Right atrium auricular region (tissue), 2 donors: ENCODE results near the gene PPP2R2C. TPM values are rescaled to one million over a fixed set of nuclear protein-coding genes. Genes with fewer than 3 reads are reported as not detected.

Experiments used
- DNase-seq: peaks from one replicate; pipeline ENCODE4 v3.0.0-alpha.2; 2019; ENCODE audit warnings: low spot score
- H3K27ac ChIP-seq, 2 donors: fragments of 200-600 bp; sonication (generic); 1 replicate in 1 of 2; 2 replicates in 1 of 2; pipeline ENCODE4 v1.5.1; 2016 to 2019
- H3K27me3 ChIP-seq, 2 donors: fragments of 200-600 bp; sonication (generic); one replicate each; pipeline versions ENCODE4 v1.5.1 to v1.6.0; 2017 to 2019
- H3K36me3 ChIP-seq: fragments of 200-600 bp; sonication (generic); one replicate; pipeline ENCODE4 v1.5.1; 2016
- H3K4me1 ChIP-seq, 2 donors: fragments of 200-600 bp; sonication (generic); one replicate each; pipeline versions ENCODE4 v1.5.1 to v1.6.0; 2017 to 2019
- H3K4me3 ChIP-seq, 2 donors: fragments of 200-600 bp; sonication (generic); 1 replicate in 1 of 2; 2 replicates in 1 of 2; pipeline ENCODE4 v1.5.1; 2017 to 2019; ENCODE audit warnings: mild to moderate bottlenecking in 1 of 2, moderate library complexity in 1 of 2
- H3K9me3 ChIP-seq, 2 donors: fragments of 200-600 bp; sonication (generic); one replicate each; pipeline ENCODE4 v1.5.1; 2019
- total RNA-seq, 2 donors: library from RNA; depleted of rRNA; stranded (reverse); fragments of >200 nt; gene quantifications; one replicate each; pipeline ENCODE4 v1.1.0, GENCODE V29; 2016
- TF ChIP-seq, protein P1 (sequence below), 2 donors: fragments of 200-600 bp; sonication (generic); IDR thresholded peaks; one replicate each; pipeline ENCODE4 v1.5.1; 2019; ENCODE audit warnings: antibody characterized with exemption in 2 of 2

The PPP2R2C gene
- total RNA-seq, 2 donors from 2014 or later = 4.6 to 5.7 TPM

- TF ChIP-seq, protein P1, sequence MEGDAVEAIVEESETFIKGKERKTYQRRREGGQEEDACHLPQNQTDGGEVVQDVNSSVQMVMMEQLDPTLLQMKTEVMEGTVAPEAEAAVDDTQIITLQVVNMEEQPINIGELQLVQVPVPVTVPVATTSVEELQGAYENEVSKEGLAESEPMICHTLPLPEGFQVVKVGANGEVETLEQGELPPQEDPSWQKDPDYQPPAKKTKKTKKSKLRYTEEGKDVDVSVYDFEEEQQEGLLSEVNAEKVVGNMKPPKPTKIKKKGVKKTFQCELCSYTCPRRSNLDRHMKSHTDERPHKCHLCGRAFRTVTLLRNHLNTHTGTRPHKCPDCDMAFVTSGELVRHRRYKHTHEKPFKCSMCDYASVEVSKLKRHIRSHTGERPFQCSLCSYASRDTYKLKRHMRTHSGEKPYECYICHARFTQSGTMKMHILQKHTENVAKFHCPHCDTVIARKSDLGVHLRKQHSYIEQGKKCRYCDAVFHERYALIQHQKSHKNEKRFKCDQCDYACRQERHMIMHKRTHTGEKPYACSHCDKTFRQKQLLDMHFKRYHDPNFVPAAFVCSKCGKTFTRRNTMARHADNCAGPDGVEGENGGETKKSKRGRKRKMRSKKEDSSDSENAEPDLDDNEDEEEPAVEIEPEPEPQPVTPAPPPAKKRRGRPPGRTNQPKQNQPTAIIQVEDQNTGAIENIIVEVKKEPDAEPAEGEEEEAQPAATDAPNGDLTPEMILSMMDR (IDR thresholded peaks at IDR 0.05) = no peak
- H3K36me3 ChIP-seq = no peaks in the 10 kb centered on the region
- H3K4me3 ChIP-seq = no peak overlapping the region
- H3K27me3 ChIP-seq = no peaks in the 10 kb centered on the region
- no peaks in the 10 kb centered on the region for H3K9me3 ChIP-seq
- DNase-seq = no peak
- H3K4me1 ChIP-seq = peaks cover 0 to 6% of the 10 kb centered on the region in 2 donors
- H3K27ac ChIP-seq = no peak overlapping the region
Measured at GRCh38 chr4:6346373-6347110, 125.9 kb downstream of the PPP2R2C start.

GRCh38 chr4:6345866-6346265 lies 126.5 kb downstream of the PPP2R2C start:
- TF ChIP-seq, protein P1 (IDR thresholded peaks at IDR 0.05) = no peak

GRCh38 chr4:6345096-6345830 lies 127.2 kb downstream of the PPP2R2C start:
- no peak for DNase-seq
- Histone ChIP-seq H3K9me3 (no peaks in the 10 kb centered on the region), H3K27ac (no peak overlapping the region), H3K36me3 (no peaks in the 10 kb centered on the region), H3K4me1 (peaks cover 0 to 6% of the 10 kb centered on the region in 2 donors), H3K4me3 (no peak overlapping the region), H3K27me3 (no peaks in the 10 kb centered on the region)
- TF ChIP-seq, protein P1 (IDR thresholded peaks at IDR 0.05) = no peak

More at GRCh38 chr4:6345866-6346265, 126.5 kb downstream of the PPP2R2C start:
- Histone ChIP-seq H3K27ac (no peak overlapping the region), H3K9me3 (no peaks in the 10 kb centered on the region), H3K27me3 (no peaks in the 10 kb centered on the region), H3K36me3 (no peaks in the 10 kb centered on the region), H3K4me3 (no peak overlapping the region), H3K4me1 (peaks cover 0 to 6% of the 10 kb centered on the region in 2 donors)
- DNase-seq = no peak

DNA sequence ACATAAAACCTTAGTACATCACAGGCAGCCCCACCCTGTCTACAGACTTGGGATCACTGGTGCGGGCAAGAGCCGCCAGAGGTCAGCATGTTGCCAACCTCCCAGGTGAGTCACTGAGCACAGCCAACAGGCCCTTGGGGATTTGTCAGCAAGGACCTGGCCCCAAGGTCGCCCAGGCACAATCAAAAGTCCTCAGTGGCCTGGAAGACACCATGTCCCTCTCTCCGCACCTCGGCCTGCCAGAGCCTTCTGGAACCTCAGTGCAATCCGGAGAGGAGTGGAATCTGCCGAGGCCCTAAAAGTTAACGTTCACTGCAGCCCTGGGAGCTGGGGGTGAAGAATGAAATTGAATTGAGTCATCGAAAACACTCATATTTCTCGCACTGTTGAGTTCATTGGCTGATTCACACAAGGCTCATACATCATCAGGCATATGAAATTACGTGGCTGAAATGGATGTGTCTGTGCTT lies 128.4 kb downstream of the PPP2R2C start:
- peaks cover 0 to 6% of the 10 kb centered on the region in 2 donors for H3K4me1 ChIP-seq
- H3K4me3 ChIP-seq = no peak overlapping the region
- DNase-seq = no peak
- no peaks in the 10 kb centered on the region for H3K27me3 ChIP-seq
- H3K36me3 ChIP-seq = no peaks in the 10 kb centered on the region
- TF ChIP-seq, protein P1 (IDR thresholded peaks at IDR 0.05) = no peak
- H3K9me3 ChIP-seq = no peaks in the 10 kb centered on the region
- no peak overlapping the region for H3K27ac ChIP-seq

GRCh38 chr4:6342530-6343293 lies 129.7 kb downstream of the PPP2R2C start:
- Histone ChIP-seq H3K36me3 (no peaks in the 10 kb centered on the region), H3K27ac (no peak overlapping the region), H3K27me3 (no peaks in the 10 kb centered on the region), H3K4me1 (peaks cover 0 to 6% of the 10 kb centered on the region in 2 donors), H3K9me3 (no peaks in the 10 kb centered on the region), H3K4me3 (no peak overlapping the region)
- TF ChIP-seq, protein P1 (IDR thresholded peaks at IDR 0.05) = no peak
- peak; percentile 64 for DNase-seq
